GM19328 (cell line): ENCODE data around the gene XG.
"Not testable (repeated sequence)": the region's sequence is repeated elsewhere in the genome, so short reads cannot be mapped to it uniquely, and the experiment has no call there.

Source experiments
- ATAC-seq: cut with Tn5 transposase; IDR thresholded peaks from one replicate; pipeline ENCODE4 v1.9.1; 2021; ENCODE audit warnings: mild to moderate bottlenecking, moderate library complexity; ENCODE audit not compliant: unreplicated experiment

Gene XG

GRCh38 chrX:2812161-2812907 is 60.5 kb downstream of the XG start:
- ATAC-seq, result not testable (repeated sequence)

GRCh38 chrX:2817036-2817435 is 65.2 kb downstream of the XG start:
- ATAC-seq, result no peak

- ATAC-seq, result no peak
These were observed 67.7 kb downstream of the XG start for GRCh38 chrX:2819345-2820135.

GRCh38 chrX:2820136-2820771 is 68.4 kb downstream of the XG start:
- ATAC-seq, result no peak

GRCh38 chrX:2823795-2824386 is 72.1 kb downstream of the XG start:
- no peak for ATAC-seq

GRCh38 chrX:2824886-2825285 is 73.0 kb downstream of the XG start:
- no peak for ATAC-seq

- no peak for ATAC-seq
These were observed 76.6 kb downstream of the XG start, which contains the start of gene GYG2 for GRCh38 chrX:2828344-2828958. Gene GYG2, plus strand, starts transcription at chrX:2828930. Its CDS starts 1,259 bp downstream, at chrX:2830189.

- ATAC-seq, result no peak
These were observed 77.1 kb downstream of the XG start for GRCh38 chrX:2828959-2829411.

GRCh38 chrX:2829469-2830246 is 77.8 kb downstream of the XG start:
- no peak for ATAC-seq

- no peak for ATAC-seq
These were observed 79.8 kb downstream of the XG start for GRCh38 chrX:2831471-2832228.

- no peak for ATAC-seq
These were observed 86.1 kb downstream of the XG start for GRCh38 chrX:2837961-2838360.

- no peak for ATAC-seq
These were observed 89.1 kb downstream of the XG start for GRCh38 chrX:2840961-2841360.

- ATAC-seq, result no peak
These were observed 89.7 kb downstream of the XG start for GRCh38 chrX:2841537-2841936.

GRCh38 chrX:2846992-2847391 is 95.2 kb downstream of the XG start:
- no peak for ATAC-seq

GRCh38 chrX:2848871-2849301 is 97.0 kb downstream of the XG start:
- no peak for ATAC-seq

- no peak for ATAC-seq
These were observed 103.1 kb downstream of the XG start for GRCh38 chrX:2854918-2855317.

- no peak for ATAC-seq
These were observed 103.9 kb downstream of the XG start for GRCh38 chrX:2855761-2856160.

- no peak for ATAC-seq
These were observed 105.7 kb downstream of the XG start for GRCh38 chrX:2857566-2857965.

GRCh38 chrX:2859197-2859797 is 107.5 kb downstream of the XG start:
- no peak for ATAC-seq
